CMK (cell line): Measurements from ENCODE around the gene KCNK5.

Experiments used
- DNase-seq: peaks from one replicate; pipeline ENCODE4 v3.0.0-alpha.2; 2010; ENCODE audit warnings: low read depth

KCNK5 gene

GRCh38 chr6:39171489-39172376, 57.5 kb downstream of the KCNK5 start:
- no peak for DNase-seq

- DNase-seq, result no peak
These were observed 58.4 kb downstream of the KCNK5 start for GRCh38 chr6:39170860-39171259.

- DNase-seq, result no peak
These were observed 58.9 kb downstream of the KCNK5 start for GRCh38 chr6:39170389-39170788.

GRCh38 chr6:39169448-39170344, 59.6 kb downstream of the KCNK5 start:
- no peak for DNase-seq

GRCh38 chr6:39167866-39168625, 61.2 kb downstream of the KCNK5 start:
- DNase-seq, result no peak

GRCh38 chr6:39167321-39167720, 62.0 kb downstream of the KCNK5 start:
- no peak for DNase-seq

- no peak for DNase-seq
These were observed 62.4 kb downstream of the KCNK5 start for GRCh38 chr6:39166912-39167290.

GRCh38 chr6:39166189-39166911, 62.9 kb downstream of the KCNK5 start:
- DNase-seq, result peak; percentile 68

- DNase-seq, result no peak
These were observed 71.8 kb downstream of the KCNK5 start for GRCh38 chr6:39157511-39157910.

- DNase-seq, result no peak
These were observed 72.5 kb downstream of the KCNK5 start for GRCh38 chr6:39156801-39157200.

- no peak for DNase-seq
These were observed 74.6 kb downstream of the KCNK5 start for GRCh38 chr6:39154705-39155104.

GRCh38 chr6:39153766-39154397, 75.4 kb downstream of the KCNK5 start:
- no peak for DNase-seq

- no peak for DNase-seq
These were observed 77.0 kb downstream of the KCNK5 start for GRCh38 chr6:39152262-39152661.

- DNase-seq, result no peak
These were observed 78.1 kb downstream of the KCNK5 start for GRCh38 chr6:39151211-39151610.

- DNase-seq, result no peak
These were observed 84.6 kb downstream of the KCNK5 start for GRCh38 chr6:39144481-39145173.

GRCh38 chr6:39143238-39143930, 85.9 kb downstream of the KCNK5 start:
- DNase-seq, result no peak

- DNase-seq, result no peak
These were observed 88.6 kb downstream of the KCNK5 start for GRCh38 chr6:39140556-39141167.
